Neural progenitor cell (in vitro differentiated cells): ENCODE results near the gene NEGR1. TPM values are rescaled to one million over a fixed set of nuclear protein-coding genes. Genes with fewer than 3 reads are reported as not detected.

Source experiments
- DNase-seq: peaks from one replicate; pipeline ENCODE4 v3.0.0-alpha.2; 2016; ENCODE audit warnings: low spot score
- H2AFZ ChIP-seq: fragments of 200-600 bp; sonication (generic); replicated peaks from 2 replicates; pipeline ENCODE4 v1.6.1; 2016; ENCODE audit warnings: antibody characterized with exemption
- H3F3A ChIP-seq: fragments of 200-600 bp; sonication (generic); 2 replicates; pipeline ENCODE4 v1.6.1; 2016; ENCODE audit warnings: antibody characterized with exemption, low read depth
- H3K27ac ChIP-seq: fragments of 200-600 bp; sonication (generic); 2 replicates; pipeline ENCODE4 v1.5.1; 2016; ENCODE audit warnings: mild to moderate bottlenecking
- H3K27me3 ChIP-seq: fragments of 200-600 bp; sonication (generic); 2 replicates; pipeline ENCODE4 v1.6.1; 2016; ENCODE audit warnings: mild to moderate bottlenecking, moderate library complexity
- H3K36me3 ChIP-seq: fragments of 200-600 bp; sonication (generic); 2 replicates; pipeline ENCODE4 v1.5.1; 2016
- H3K4me1 ChIP-seq: fragments of 200-600 bp; sonication (generic); 2 replicates; pipeline ENCODE4 v1.6.1; 2016; ENCODE audit warnings: mixed run types
- H3K4me2 ChIP-seq: fragments of 200-600 bp; sonication (generic); 2 replicates; pipeline ENCODE4 v1.6.1; 2016
- H3K4me3 ChIP-seq: fragments of 200-600 bp; sonication (generic); 2 replicates; pipeline ENCODE4 v1.5.1; 2016
- H3K79me2 ChIP-seq: fragments of 200-600 bp; sonication (generic); 2 replicates; pipeline ENCODE4 v1.6.1; 2016; ENCODE audit warnings: low read depth
- H3K9ac ChIP-seq: fragments of 200-600 bp; sonication (generic); 2 replicates; pipeline ENCODE4 v1.6.1; 2016
- H3K9me3 ChIP-seq: fragments of 200-600 bp; sonication (generic); 2 replicates; pipeline ENCODE4 v1.5.1; 2016; ENCODE audit warnings: low read depth
- H4K20me1 ChIP-seq: fragments of 200-600 bp; sonication (generic); 2 replicates; pipeline ENCODE4 v1.6.1; 2016; ENCODE audit warnings: low read depth
- H3K27ac Mint-ChIP-seq: 3 replicates; pipeline ENCODE4 v1.8.0; 2021; ENCODE audit warnings: mixed read lengths
- H3K27me3 Mint-ChIP-seq: 2 replicates; pipeline ENCODE4 v1.8.0; 2022; ENCODE audit warnings: low read depth, mild to moderate bottlenecking, inconsistent platforms, moderate library complexity, mixed read lengths; ENCODE audit not compliant: insufficient read depth
- H3K36me3 Mint-ChIP-seq: 3 replicates; pipeline ENCODE4 v1.8.0; 2021; ENCODE audit warnings: mixed read lengths
- H3K4me1 Mint-ChIP-seq: 3 replicates; pipeline ENCODE4 v1.8.0; 2021; ENCODE audit warnings: mixed read lengths
- H3K4me3 Mint-ChIP-seq: 3 replicates; pipeline ENCODE4 v1.8.0; 2021; ENCODE audit warnings: mild to moderate bottlenecking, moderate library complexity, mixed read lengths
- H3K9me3 Mint-ChIP-seq: 3 replicates; pipeline ENCODE4 v1.8.0; 2020; ENCODE audit warnings: mixed read lengths
- CTCF ChIP-seq: fragments of 200-600 bp; sonication (generic); IDR thresholded peaks from 2 replicates; pipeline ENCODE4 v1.5.1; 2017; ENCODE audit warnings: antibody characterized with exemption, mild to moderate bottlenecking
- EZH2 ChIP-seq: fragments of 200-600 bp; sonication (generic); IDR thresholded peaks from 2 replicates; pipeline ENCODE4 v1.6.1; 2017; ENCODE audit warnings: antibody characterized with exemption, mild to moderate bottlenecking, moderate library complexity
- EZH2phosphoT487 ChIP-seq: fragments of 200-600 bp; sonication (generic); IDR thresholded peaks from 2 replicates; pipeline ENCODE4 v1.6.1; 2017; ENCODE audit warnings: antibody characterized with exemption
- total RNA-seq: library from RNA; depleted of rRNA; stranded (reverse); fragments of >200 nt; gene quantifications from 2 replicates; pipeline ENCODE4 v1.2.3, GENCODE V29; 2015; ENCODE audit warnings: low replicate concordance

Gene NEGR1
- total RNA-seq, 1 donor from 2014 or later = 0.62 TPM

- H3K27me3 Mint-ChIP-seq = no peaks in the 10 kb centered on the region
- no peaks in the 10 kb centered on the region for H3K4me1 ChIP-seq
- TF ChIP-seq CTCF = no peak
- TF ChIP-seq EZH2 = no peak
- no peak for TF ChIP-seq EZH2phosphoT487
Measured at GRCh38 chr1:71835442-71835813, 446.9 kb downstream of the NEGR1 start.

GRCh38 chr1:71834601-71835441 lies 447.5 kb downstream of the NEGR1 start:
- Histone ChIP-seq H4K20me1 (no peaks in the 10 kb centered on the region), H3K9me3 (no peaks in the 10 kb centered on the region), H3K27me3 (no peaks in the 10 kb centered on the region), H3K4me2 (no peak overlapping the region), H3K79me2 (no peaks in the 10 kb centered on the region), H3K4me1 (peaks cover 4% of the 10 kb centered on the region), H3K4me3 (no peak overlapping the region), H3K27ac (no peak overlapping the region), H2AFZ (no peak overlapping the region), H3F3A (no peaks in the 10 kb centered on the region), H3K9ac (no peak overlapping the region), H3K36me3 (no peaks in the 10 kb centered on the region)
- Mint-ChIP-seq H3K27ac (no peak overlapping the region), H3K36me3 (no peaks in the 10 kb centered on the region), H3K4me3 (no peak overlapping the region), H3K4me1 (peaks cover under 1% of the 10 kb centered on the region), H3K9me3 (no peaks in the 10 kb centered on the region), H3K27me3 (no peaks in the 10 kb centered on the region)
- TF ChIP-seq EZH2phosphoT487 (no peak), CTCF (no peak), EZH2 (no peak)
- no peak for DNase-seq

More at GRCh38 chr1:71835442-71835813, 446.9 kb downstream of the NEGR1 start:
- no peak overlapping the region for H3K4me2 ChIP-seq
- H4K20me1 ChIP-seq = no peaks in the 10 kb centered on the region
- no peaks in the 10 kb centered on the region for H3K4me1 Mint-ChIP-seq
- H3K27ac ChIP-seq = no peak overlapping the region
- no peak overlapping the region for H3K4me3 Mint-ChIP-seq
- H2AFZ ChIP-seq = no peak overlapping the region
- H3K36me3 Mint-ChIP-seq = no peaks in the 10 kb centered on the region
- DNase-seq = no peak
- no peak overlapping the region for H3K27ac Mint-ChIP-seq
- no peaks in the 10 kb centered on the region for H3F3A ChIP-seq
- no peaks in the 10 kb centered on the region for H3K36me3 ChIP-seq
- no peak overlapping the region for H3K9ac ChIP-seq
- H3K9me3 ChIP-seq = no peaks in the 10 kb centered on the region
- H3K9me3 Mint-ChIP-seq = no peaks in the 10 kb centered on the region
- no peaks in the 10 kb centered on the region for H3K79me2 ChIP-seq
- no peaks in the 10 kb centered on the region for H3K27me3 ChIP-seq
- no peak overlapping the region for H3K4me3 ChIP-seq

- Histone ChIP-seq H3K9ac (no peak overlapping the region), H3K4me3 (no peak overlapping the region), H3K4me1 (peaks cover 33% of the 10 kb centered on the region), H3K36me3 (no peaks in the 10 kb centered on the region), H3K27ac (no peak overlapping the region), H4K20me1 (no peaks in the 10 kb centered on the region), H3F3A (peaks cover 3% of the 10 kb centered on the region), H3K4me2 (no peak overlapping the region), H3K9me3 (no peaks in the 10 kb centered on the region), H3K27me3 (no peaks in the 10 kb centered on the region), H2AFZ (no peak overlapping the region), H3K79me2 (no peaks in the 10 kb centered on the region)
- Mint-ChIP-seq H3K4me3 (no peak overlapping the region), H3K36me3 (no peaks in the 10 kb centered on the region), H3K27ac (no peak overlapping the region), H3K4me1 (peaks cover 14% of the 10 kb centered on the region), H3K9me3 (no peaks in the 10 kb centered on the region), H3K27me3 (no peaks in the 10 kb centered on the region)
- no peak for DNase-seq
- no peak for TF ChIP-seq EZH2phosphoT487
- no peak for TF ChIP-seq EZH2
- TF ChIP-seq CTCF = no peak
Measured at GRCh38 chr1:71831646-71832045, 450.7 kb downstream of the NEGR1 start.
